ENCODE data around the gene UBA5.
A peak's percentile ranks its signal among the peaks of the same experiment; 100 is the strongest.
"Not testable (repeated sequence)": the region's sequence is repeated elsewhere in the genome, so short reads cannot be mapped to it uniquely, and the experiment has no call there.

UBA5 gene

GRCh38 chr3:132635052-132635451, 25.1 kb upstream of the UBA5 start:
- in situ Hi-C loops (cut with HindIII; ENCODE audit: low sequenced_read_pairs): loop anchor here (25.0 kb wide), 1 partner anchor 98 kb away; no protein-coding TSS in a partner anchor
- DNase-seq (ENCODE audit: low read depth): no peak
- no peak for TF ChIP-seq CTCF (IDR thresholded peaks at IDR 0.05; ENCODE audit: low read depth, low read length, missing control alignments)
- no peak overlapping the region for H3K4me3 ChIP-seq (ENCODE audit: low read depth, low read length)

- DNase-seq (ENCODE audit: low read depth): no peak
- TF ChIP-seq CTCF (IDR thresholded peaks at IDR 0.05; ENCODE audit: low read depth, low read length, missing control alignments): no peak
- no peak overlapping the region for H3K4me3 ChIP-seq (ENCODE audit: low read depth, low read length)
- in situ Hi-C loops (cut with HindIII; ENCODE audit: low sequenced_read_pairs): loop anchor here (25.0 kb wide), 1 partner anchor 100 kb away; no protein-coding TSS in a partner anchor
These were observed 22.5 kb upstream of the UBA5 start for GRCh38 chr3:132637590-132637989.

GRCh38 chr3:132638706-132639105, 21.4 kb upstream of the UBA5 start:
- in situ Hi-C loops (cut with HindIII; ENCODE audit: low sequenced_read_pairs): loop anchor here (25.0 kb wide), 1 partner anchor 101 kb away; no protein-coding TSS in a partner anchor
- no peak for TF ChIP-seq CTCF (IDR thresholded peaks at IDR 0.05; ENCODE audit: low read depth, low read length, missing control alignments)

GRCh38 chr3:132641427-132641826, 18.7 kb upstream of the UBA5 start:
- in situ Hi-C loops (cut with HindIII; ENCODE audit: low sequenced_read_pairs): loop anchor here (25.0 kb wide), 1 partner anchor 104 kb away; no protein-coding TSS in a partner anchor
- not testable (repeated sequence) for DNase-seq (ENCODE audit: low read depth); H3K4me3 ChIP-seq (ENCODE audit: low read depth, low read length)

More at GRCh38 chr3:132638706-132639105, 21.4 kb upstream of the UBA5 start:
- no peak for DNase-seq (ENCODE audit: low read depth)
- no peak overlapping the region for H3K4me3 ChIP-seq (ENCODE audit: low read depth, low read length)

- in situ Hi-C loops (cut with HindIII; ENCODE audit: low sequenced_read_pairs): loop anchor here (25.0 kb wide), 1 partner anchor 105 kb away; no protein-coding TSS in a partner anchor
- peak; percentile 50 for TF ChIP-seq CTCF (IDR thresholded peaks at IDR 0.05; ENCODE audit: low read depth, low read length, missing control alignments)
- DNase-seq (ENCODE audit: low read depth): peak; percentile 64
These were observed 18.1 kb upstream of the UBA5 start for GRCh38 chr3:132641837-132642538.

GRCh38 chr3:132642539-132642847, 17.6 kb upstream of the UBA5 start:
- no peak for DNase-seq (ENCODE audit: low read depth)
- no peak for TF ChIP-seq CTCF (IDR thresholded peaks at IDR 0.05; ENCODE audit: low read depth, low read length, missing control alignments)
- no peak overlapping the region for H3K4me3 ChIP-seq (ENCODE audit: low read depth, low read length)
- in situ Hi-C loops (cut with HindIII; ENCODE audit: low sequenced_read_pairs): loop anchor here (25.0 kb wide), 1 partner anchor 105 kb away; no protein-coding TSS in a partner anchor

More at GRCh38 chr3:132641837-132642538, 18.1 kb upstream of the UBA5 start:
- H3K4me3 ChIP-seq (ENCODE audit: low read depth, low read length): no peak overlapping the region

GRCh38 chr3:132643366-132643765, 16.8 kb upstream of the UBA5 start:
- H3K4me3 ChIP-seq (ENCODE audit: low read depth, low read length): no peak overlapping the region
- in situ Hi-C loops (cut with HindIII; ENCODE audit: low sequenced_read_pairs): loop anchor here (25.0 kb wide), 1 partner anchor 106 kb away; no protein-coding TSS in a partner anchor
- no peak for TF ChIP-seq CTCF (IDR thresholded peaks at IDR 0.05; ENCODE audit: low read depth, low read length, missing control alignments)
- DNase-seq (ENCODE audit: low read depth): no peak
